SK-N-SH treated with all-trans-retinoic acid at 6 μM for 48 hours (cell line): ENCODE data around the gene GPALPP1.

Experiments used
- ATAC-seq: fragments of 200-7000 bp; cut with Tn5 transposase; 3 replicates; pipeline ENCODE4 v1.9.1; 2020; ENCODE audit warnings: mild to moderate bottlenecking, moderate library complexity
- ARNTL ChIP-seq: fragments of 450-650 bp; formaldehyde crosslinking; IDR thresholded peaks from 2 replicates; pipeline ENCODE4 v1.5.0; 2020; ENCODE audit warnings: low read depth, mild to moderate bottlenecking, moderate library complexity, borderline replicate concordance
- BACH2 ChIP-seq: fragments of 250-450 bp; sonication (Bioruptor Pico); IDR thresholded peaks from 2 replicates; pipeline ENCODE4 v1.9.0; 2021; ENCODE audit warnings: mild to moderate bottlenecking, borderline replicate concordance
- CSDC2 ChIP-seq: fragments of 250-450 bp; sonication (Bioruptor Pico); IDR thresholded peaks from 2 replicates; pipeline ENCODE4 v1.5.0; 2020; ENCODE audit warnings: mild to moderate bottlenecking, moderate library complexity
- ESRRG ChIP-seq: fragments of 250-450 bp; sonication (Bioruptor Pico); IDR thresholded peaks from 2 replicates; pipeline ENCODE4 v1.6.1; 2021; ENCODE audit warnings: mild to moderate bottlenecking
- GLIS3 ChIP-seq: fragments of 250-450 bp; sonication (Bioruptor Pico); IDR thresholded peaks from 2 replicates; pipeline ENCODE4 v1.5.0; 2020; ENCODE audit warnings: mild to moderate bottlenecking, moderate library complexity
- ISL1 ChIP-seq: fragments of 250-450 bp; sonication (Bioruptor Pico); IDR thresholded peaks from 2 replicates; pipeline ENCODE4 v2.1.2; 2022; ENCODE audit warnings: mild to moderate bottlenecking, moderate library complexity
- OSR1 ChIP-seq: fragments of 250-450 bp; sonication (Bioruptor Pico); IDR thresholded peaks from 2 replicates; pipeline ENCODE4 v1.8.0; 2022; ENCODE audit warnings: moderate library complexity, mild to moderate bottlenecking, inconsistent platforms
- PPARA ChIP-seq: fragments of 250-450 bp; sonication (Bioruptor Pico); IDR thresholded peaks from 2 replicates; pipeline ENCODE4 v1.5.0; 2020; ENCODE audit warnings: mild to moderate bottlenecking, borderline replicate concordance
- RARB ChIP-seq: fragments of 250-450 bp; sonication (Bioruptor Pico); IDR thresholded peaks from 2 replicates; pipeline ENCODE4 v1.8.0; 2021; ENCODE audit warnings: mild to moderate bottlenecking, moderate library complexity
- TCF4 ChIP-seq: fragments of 250-450 bp; sonication (Bioruptor Pico); IDR thresholded peaks from 2 replicates; pipeline ENCODE4 v1.8.0; 2021; ENCODE audit warnings: mild to moderate bottlenecking, moderate library complexity, borderline replicate concordance
- TOX ChIP-seq: fragments of 250-450 bp; sonication (Bioruptor Pico); IDR thresholded peaks from 2 replicates; pipeline ENCODE4 v1.8.0; 2021; ENCODE audit warnings: mild to moderate bottlenecking, moderate library complexity, borderline replicate concordance
- ZC3H10 ChIP-seq: fragments of 250-450 bp; sonication (Bioruptor Pico); IDR thresholded peaks from 2 replicates; pipeline ENCODE4 v1.5.1; 2021; ENCODE audit warnings: mild to moderate bottlenecking, moderate library complexity
- ZFP3 ChIP-seq: fragments of 250-450 bp; sonication (Bioruptor Pico); IDR thresholded peaks from 2 replicates; pipeline ENCODE4 v1.5.0; 2020; ENCODE audit warnings: mild to moderate bottlenecking, moderate library complexity
- ZFP30 ChIP-seq: fragments of 450-650 bp; formaldehyde crosslinking; IDR thresholded peaks from 2 replicates; pipeline ENCODE4 v1.5.0; 2022; ENCODE audit warnings: mild to moderate bottlenecking, moderate library complexity
- ZNF565 ChIP-seq: fragments of 450-650 bp; formaldehyde crosslinking; conservative IDR thresholded peaks from 2 replicates; pipeline ENCODE4 v1.5.0; 2020; ENCODE audit warnings: low read depth, mild to moderate bottlenecking, moderate library complexity
- ZNF70 ChIP-seq: fragments of 450-650 bp; formaldehyde crosslinking; IDR thresholded peaks from 2 replicates; pipeline ENCODE4 v1.5.0; 2020; ENCODE audit warnings: mild to moderate bottlenecking, moderate library complexity
- ZNF8 ChIP-seq: fragments of 450-650 bp; formaldehyde crosslinking; IDR thresholded peaks from 2 replicates; pipeline ENCODE4 v1.5.0; 2020; ENCODE audit warnings: mild to moderate bottlenecking, moderate library complexity
- TF ChIP-seq, protein P1 (sequence below): fragments of 250-450 bp; sonication (Bioruptor Pico); IDR thresholded peaks from 2 replicates; pipeline ENCODE4 v1.5.1; 2021; ENCODE audit warnings: mild to moderate bottlenecking, moderate library complexity
- TF ChIP-seq, protein P2 (sequence below): fragments of 250-450 bp; sonication (Bioruptor Pico); IDR thresholded peaks from 2 replicates; pipeline ENCODE4 v1.8.0; 2020; ENCODE audit warnings: mild to moderate bottlenecking, moderate library complexity, borderline replicate concordance
- TF ChIP-seq, protein P3 (sequence below): fragments of 250-450 bp; sonication (Bioruptor Pico); IDR thresholded peaks from 2 replicates; pipeline ENCODE4 v1.8.0; 2021; ENCODE audit warnings: low read depth, mild to moderate bottlenecking, moderate library complexity, borderline replicate concordance
- TF ChIP-seq, protein P4 (sequence below): fragments of 250-450 bp; sonication (Bioruptor Pico); IDR thresholded peaks from 2 replicates; pipeline ENCODE4 v1.5.1; 2020; ENCODE audit warnings: low read depth, mild to moderate bottlenecking, moderate library complexity
- TF ChIP-seq, protein P5 (sequence below): fragments of 250-450 bp; sonication (Bioruptor Pico); IDR thresholded peaks from 2 replicates; pipeline ENCODE4 v1.5.0; 2020; ENCODE audit warnings: mild to moderate bottlenecking, moderate library complexity

GPALPP1 gene

DNA sequence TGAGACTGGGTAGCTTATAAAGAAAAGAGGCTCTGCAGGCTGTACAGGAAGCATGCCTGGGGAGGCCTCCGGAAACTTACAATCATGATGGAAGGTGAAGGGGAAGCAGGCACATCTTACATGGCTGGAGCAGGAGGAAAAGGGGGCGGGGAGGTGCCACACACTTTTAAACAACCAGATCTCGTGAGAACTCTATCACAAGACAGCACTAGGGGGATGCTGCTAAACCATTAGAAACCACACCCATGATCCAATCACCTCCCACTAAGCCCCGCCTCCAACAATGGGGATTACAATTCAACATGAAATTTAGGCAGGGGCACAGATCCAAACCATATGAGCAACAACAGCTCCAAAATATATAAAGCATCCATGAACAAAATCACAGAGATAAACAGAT lies 84.5 kb downstream of the GPALPP1 start:
- TF ChIP-seq ARNTL = no peak
- no peak for TF ChIP-seq ZC3H10
- no peak for TF ChIP-seq TCF4 (CRISPR knock-in tag)
- no peak for TF ChIP-seq BACH2 (CRISPR knock-in tag)
- TF ChIP-seq, protein P1, sequence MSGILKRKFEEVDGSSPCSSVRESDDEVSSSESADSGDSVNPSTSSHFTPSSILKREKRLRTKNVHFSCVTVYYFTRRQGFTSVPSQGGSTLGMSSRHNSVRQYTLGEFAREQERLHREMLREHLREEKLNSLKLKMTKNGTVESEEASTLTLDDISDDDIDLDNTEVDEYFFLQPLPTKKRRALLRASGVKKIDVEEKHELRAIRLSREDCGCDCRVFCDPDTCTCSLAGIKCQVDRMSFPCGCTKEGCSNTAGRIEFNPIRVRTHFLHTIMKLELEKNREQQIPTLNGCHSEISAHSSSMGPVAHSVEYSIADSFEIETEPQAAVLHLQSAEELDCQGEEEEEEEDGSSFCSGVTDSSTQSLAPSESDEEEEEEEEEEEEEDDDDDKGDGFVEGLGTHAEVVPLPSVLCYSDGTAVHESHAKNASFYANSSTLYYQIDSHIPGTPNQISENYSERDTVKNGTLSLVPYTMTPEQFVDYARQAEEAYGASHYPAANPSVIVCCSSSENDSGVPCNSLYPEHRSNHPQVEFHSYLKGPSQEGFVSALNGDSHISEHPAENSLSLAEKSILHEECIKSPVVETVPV (CRISPR knock-in tag) = no peak
- no peak for TF ChIP-seq ZNF70 (CRISPR knock-in tag)
- TF ChIP-seq ESRRG (CRISPR knock-in tag) = no peak
- TF ChIP-seq ZNF565 (CRISPR knock-in tag) = no peak
- no peak for TF ChIP-seq TOX (CRISPR knock-in tag)
- TF ChIP-seq CSDC2 (CRISPR knock-in tag) = no peak
- no peak for TF ChIP-seq OSR1 (CRISPR knock-in tag)
- TF ChIP-seq ZNF8 = no peak
- TF ChIP-seq PPARA (CRISPR knock-in tag) = no peak
- TF ChIP-seq, protein P2, sequence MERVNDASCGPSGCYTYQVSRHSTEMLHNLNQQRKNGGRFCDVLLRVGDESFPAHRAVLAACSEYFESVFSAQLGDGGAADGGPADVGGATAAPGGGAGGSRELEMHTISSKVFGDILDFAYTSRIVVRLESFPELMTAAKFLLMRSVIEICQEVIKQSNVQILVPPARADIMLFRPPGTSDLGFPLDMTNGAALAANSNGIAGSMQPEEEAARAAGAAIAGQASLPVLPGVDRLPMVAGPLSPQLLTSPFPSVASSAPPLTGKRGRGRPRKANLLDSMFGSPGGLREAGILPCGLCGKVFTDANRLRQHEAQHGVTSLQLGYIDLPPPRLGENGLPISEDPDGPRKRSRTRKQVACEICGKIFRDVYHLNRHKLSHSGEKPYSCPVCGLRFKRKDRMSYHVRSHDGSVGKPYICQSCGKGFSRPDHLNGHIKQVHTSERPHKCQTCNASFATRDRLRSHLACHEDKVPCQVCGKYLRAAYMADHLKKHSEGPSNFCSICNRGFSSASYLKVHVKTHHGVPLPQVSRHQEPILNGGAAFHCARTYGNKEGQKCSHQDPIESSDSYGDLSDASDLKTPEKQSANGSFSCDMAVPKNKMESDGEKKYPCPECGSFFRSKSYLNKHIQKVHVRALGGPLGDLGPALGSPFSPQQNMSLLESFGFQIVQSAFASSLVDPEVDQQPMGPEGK = no peak
- TF ChIP-seq ZFP3 = no peak
- no peak for ATAC-seq

DNA sequence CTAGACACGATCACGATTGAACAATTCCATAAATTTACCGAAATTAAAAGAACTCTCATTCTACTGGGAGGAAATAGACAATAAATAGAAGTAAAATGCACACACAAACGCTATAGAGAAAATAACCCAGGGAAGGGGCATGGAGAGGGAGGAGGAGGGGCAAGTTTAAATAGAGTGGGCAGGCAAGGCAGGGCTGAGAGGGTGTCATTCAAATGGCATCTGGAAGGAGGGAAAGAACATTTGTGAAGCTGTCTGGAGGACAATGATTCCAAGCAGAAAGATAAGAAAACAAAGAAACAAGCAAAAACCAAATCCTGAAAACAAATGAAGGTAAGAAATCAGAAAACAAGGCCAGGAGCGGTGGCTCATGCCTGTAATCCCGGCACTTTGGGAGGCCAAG lies 85.4 kb downstream of the GPALPP1 start:
- no peak for ATAC-seq
- no peak for TF ChIP-seq ESRRG (CRISPR knock-in tag)
- TF ChIP-seq, protein P3, sequence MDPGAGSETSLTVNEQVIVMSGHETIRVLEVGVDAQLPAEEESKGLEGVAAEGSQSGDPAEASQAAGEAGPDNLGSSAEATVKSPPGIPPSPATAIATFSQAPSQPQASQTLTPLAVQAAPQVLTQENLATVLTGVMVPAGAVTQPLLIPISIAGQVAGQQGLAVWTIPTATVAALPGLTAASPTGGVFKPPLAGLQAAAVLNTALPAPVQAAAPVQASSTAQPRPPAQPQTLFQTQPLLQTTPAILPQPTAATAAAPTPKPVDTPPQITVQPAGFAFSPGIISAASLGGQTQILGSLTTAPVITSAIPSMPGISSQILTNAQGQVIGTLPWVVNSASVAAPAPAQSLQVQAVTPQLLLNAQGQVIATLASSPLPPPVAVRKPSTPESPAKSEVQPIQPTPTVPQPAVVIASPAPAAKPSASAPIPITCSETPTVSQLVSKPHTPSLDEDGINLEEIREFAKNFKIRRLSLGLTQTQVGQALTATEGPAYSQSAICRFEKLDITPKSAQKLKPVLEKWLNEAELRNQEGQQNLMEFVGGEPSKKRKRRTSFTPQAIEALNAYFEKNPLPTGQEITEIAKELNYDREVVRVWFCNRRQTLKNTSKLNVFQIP (CRISPR knock-in tag) = no peak
- TF ChIP-seq, protein P4, sequence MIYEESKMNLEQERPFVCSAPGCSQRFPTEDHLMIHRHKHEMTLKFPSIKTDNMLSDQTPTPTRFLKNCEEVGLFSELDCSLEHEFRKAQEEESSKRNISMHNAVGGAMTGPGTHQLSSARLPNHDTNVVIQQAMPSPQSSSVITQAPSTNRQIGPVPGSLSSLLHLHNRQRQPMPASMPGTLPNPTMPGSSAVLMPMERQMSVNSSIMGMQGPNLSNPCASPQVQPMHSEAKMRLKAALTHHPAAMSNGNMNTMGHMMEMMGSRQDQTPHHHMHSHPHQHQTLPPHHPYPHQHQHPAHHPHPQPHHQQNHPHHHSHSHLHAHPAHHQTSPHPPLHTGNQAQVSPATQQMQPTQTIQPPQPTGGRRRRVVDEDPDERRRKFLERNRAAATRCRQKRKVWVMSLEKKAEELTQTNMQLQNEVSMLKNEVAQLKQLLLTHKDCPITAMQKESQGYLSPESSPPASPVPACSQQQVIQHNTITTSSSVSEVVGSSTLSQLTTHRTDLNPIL (CRISPR knock-in tag) = no peak
- TF ChIP-seq PPARA (CRISPR knock-in tag) = no peak
- TF ChIP-seq ZNF8 = no peak
- TF ChIP-seq ZFP3 = no peak
- TF ChIP-seq, protein P2 = no peak
- TF ChIP-seq GLIS3 = no peak
- TF ChIP-seq ZC3H10 = no peak

DNA sequence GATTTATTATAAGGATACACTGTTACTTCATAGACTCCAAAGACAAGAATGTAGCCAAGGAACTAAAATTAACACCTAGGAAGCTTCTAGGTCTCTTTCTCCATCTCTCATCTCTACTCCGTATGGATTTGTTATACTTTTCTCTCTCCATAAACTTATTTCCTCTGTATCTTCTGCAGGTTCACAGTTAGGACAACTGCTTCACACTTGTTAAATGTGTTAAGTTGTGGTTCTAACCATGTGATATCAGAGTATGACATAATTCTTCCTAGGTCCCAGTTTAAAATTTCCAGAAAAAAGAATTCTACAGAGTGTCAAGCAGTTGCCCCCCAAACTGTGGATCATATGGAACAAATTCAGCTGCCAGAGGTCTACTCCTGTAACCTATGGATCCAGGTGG lies 88.7 kb downstream of the GPALPP1 start:
- ATAC-seq = no peak

More for the DNA sequence above, 88.7 kb downstream of the GPALPP1 start:
- TF ChIP-seq ESRRG (CRISPR knock-in tag) = no peak
- TF ChIP-seq ISL1 (CRISPR knock-in tag) = no peak
- no peak for TF ChIP-seq CSDC2 (CRISPR knock-in tag)
- TF ChIP-seq ZNF8 = no peak
- no peak for TF ChIP-seq RARB (CRISPR knock-in tag)
- TF ChIP-seq ZFP30 (CRISPR knock-in tag) = no peak
- no peak for TF ChIP-seq ZNF565 (CRISPR knock-in tag)
- TF ChIP-seq ZNF70 (CRISPR knock-in tag) = no peak
- TF ChIP-seq BACH2 (CRISPR knock-in tag) = no peak
- TF ChIP-seq ZC3H10 = no peak
- TF ChIP-seq, protein P5, sequence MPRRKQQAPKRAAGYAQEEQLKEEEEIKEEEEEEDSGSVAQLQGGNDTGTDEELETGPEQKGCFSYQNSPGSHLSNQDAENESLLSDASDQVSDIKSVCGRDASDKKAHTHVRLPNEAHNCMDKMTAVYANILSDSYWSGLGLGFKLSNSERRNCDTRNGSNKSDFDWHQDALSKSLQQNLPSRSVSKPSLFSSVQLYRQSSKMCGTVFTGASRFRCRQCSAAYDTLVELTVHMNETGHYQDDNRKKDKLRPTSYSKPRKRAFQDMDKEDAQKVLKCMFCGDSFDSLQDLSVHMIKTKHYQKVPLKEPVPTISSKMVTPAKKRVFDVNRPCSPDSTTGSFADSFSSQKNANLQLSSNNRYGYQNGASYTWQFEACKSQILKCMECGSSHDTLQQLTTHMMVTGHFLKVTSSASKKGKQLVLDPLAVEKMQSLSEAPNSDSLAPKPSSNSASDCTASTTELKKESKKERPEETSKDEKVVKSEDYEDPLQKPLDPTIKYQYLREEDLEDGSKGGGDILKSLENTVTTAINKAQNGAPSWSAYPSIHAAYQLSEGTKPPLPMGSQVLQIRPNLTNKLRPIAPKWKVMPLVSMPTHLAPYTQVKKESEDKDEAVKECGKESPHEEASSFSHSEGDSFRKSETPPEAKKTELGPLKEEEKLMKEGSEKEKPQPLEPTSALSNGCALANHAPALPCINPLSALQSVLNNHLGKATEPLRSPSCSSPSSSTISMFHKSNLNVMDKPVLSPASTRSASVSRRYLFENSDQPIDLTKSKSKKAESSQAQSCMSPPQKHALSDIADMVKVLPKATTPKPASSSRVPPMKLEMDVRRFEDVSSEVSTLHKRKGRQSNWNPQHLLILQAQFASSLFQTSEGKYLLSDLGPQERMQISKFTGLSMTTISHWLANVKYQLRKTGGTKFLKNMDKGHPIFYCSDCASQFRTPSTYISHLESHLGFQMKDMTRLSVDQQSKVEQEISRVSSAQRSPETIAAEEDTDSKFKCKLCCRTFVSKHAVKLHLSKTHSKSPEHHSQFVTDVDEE (CRISPR knock-in tag) = no peak
- TF ChIP-seq OSR1 (CRISPR knock-in tag) = no peak
- TF ChIP-seq ARNTL = no peak
- TF ChIP-seq PPARA (CRISPR knock-in tag) = no peak
- TF ChIP-seq, all 23 proteins: peak for 0
